HEK293T (cell line): ENCODE results near the gene UBE2C.
"Not testable (repeated sequence)": the region's sequence is repeated elsewhere in the genome, so short reads cannot be mapped to it uniquely, and the experiment has no call there.

Experiments
- ARNT ChIP-seq: fragments of 450-650 bp; IDR thresholded peaks from 2 replicates; pipeline ENCODE4 v1.6.1; 2017; ENCODE audit warnings: mild to moderate bottlenecking
- BHLHE40 ChIP-seq: fragments of 450-650 bp; IDR thresholded peaks from 2 replicates; pipeline ENCODE4 v1.6.1; 2016; ENCODE audit warnings: mild to moderate bottlenecking, moderate library complexity, borderline replicate concordance
- ELF4 ChIP-seq: fragments of 450-650 bp; IDR thresholded peaks from 2 replicates; pipeline ENCODE4 v1.6.1; 2017; ENCODE audit warnings: antibody characterized with exemption
- FOXA1 ChIP-seq: fragments of 450-650 bp; IDR thresholded peaks from 2 replicates; pipeline ENCODE4 v1.6.1; 2016; ENCODE audit warnings: mild to moderate bottlenecking
- FOXK2 ChIP-seq: fragments of 450-650 bp; IDR thresholded peaks from 2 replicates; pipeline ENCODE4 v1.6.1; 2016; ENCODE audit warnings: mild to moderate bottlenecking
- FOXM1 ChIP-seq: fragments of 450-650 bp; IDR thresholded peaks from 2 replicates; pipeline ENCODE4 v1.6.1; 2017; ENCODE audit warnings: mild to moderate bottlenecking, borderline replicate concordance
- HDGF ChIP-seq: fragments of 450-650 bp; IDR thresholded peaks from 2 replicates; pipeline ENCODE4 v1.6.1; 2017; ENCODE audit warnings: antibody characterized with exemption, borderline replicate concordance
- L3MBTL2 ChIP-seq: fragments of 450-650 bp; conservative IDR thresholded peaks from 2 replicates; pipeline ENCODE4 v1.6.1; 2016; ENCODE audit warnings: mild to moderate bottlenecking
- NFRKB ChIP-seq: fragments of 450-650 bp; IDR thresholded peaks from 2 replicates; pipeline ENCODE4 v1.6.1; 2016; ENCODE audit warnings: mild to moderate bottlenecking, moderate library complexity
- PKNOX1 ChIP-seq: fragments of 450-650 bp; IDR thresholded peaks from 2 replicates; pipeline ENCODE4 v1.6.1; 2016
- SP1 ChIP-seq: fragments of 450-650 bp; IDR thresholded peaks from 2 replicates; pipeline ENCODE4 v1.6.1; 2017
- SUZ12 ChIP-seq: fragments of 450-650 bp; IDR thresholded peaks from 2 replicates; pipeline ENCODE4 v1.6.1; 2016; ENCODE audit warnings: mild to moderate bottlenecking
- TARDBP ChIP-seq: fragments of 450-650 bp; IDR thresholded peaks from 2 replicates; pipeline ENCODE4 v1.6.1; 2016
- ZNF384 ChIP-seq: fragments of 450-650 bp; IDR thresholded peaks from 2 replicates; pipeline ENCODE4 v1.6.1; 2016

DNA sequence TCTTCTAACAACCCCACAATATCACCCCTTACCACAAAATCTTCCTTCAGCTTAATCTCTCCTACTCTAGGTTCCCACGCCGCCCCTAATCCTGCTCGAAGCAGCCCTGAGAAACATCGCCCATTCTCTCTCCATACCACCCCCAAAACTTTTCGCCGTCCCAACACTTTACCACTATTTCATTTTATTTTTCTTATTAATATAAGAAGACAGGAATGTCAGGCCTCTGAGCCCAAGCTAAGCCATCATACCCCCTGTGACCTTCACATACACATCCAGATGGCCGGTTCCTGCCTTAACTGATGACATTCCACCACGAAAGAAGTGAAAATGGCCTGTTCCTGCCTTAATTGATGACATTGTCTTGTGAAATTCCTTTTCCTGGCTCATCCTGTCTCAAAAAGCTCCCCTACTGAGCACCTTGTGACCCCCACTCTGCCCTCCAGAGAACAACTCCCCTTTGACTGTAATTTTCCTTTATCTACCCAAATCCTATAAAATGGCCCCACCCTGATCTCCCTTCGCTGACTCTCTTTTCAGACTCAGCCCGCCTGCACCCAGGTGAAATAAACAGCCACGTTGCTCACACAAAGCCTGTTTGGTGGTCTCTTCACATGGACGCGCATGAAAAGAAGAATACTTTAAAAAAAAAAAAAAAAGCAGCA is 47.7 kb upstream of the UBE2C start:
- TF ChIP-seq SP1, HDGF, SUZ12, PKNOX1, NFRKB, ARNT, ZNF384, BHLHE40, L3MBTL2, ELF4, FOXM1, TARDBP, FOXK2, FOXA1: not testable (repeated sequence)
